ENCODE measurements around the gene KIF20B.

Gene KIF20B, protein sequence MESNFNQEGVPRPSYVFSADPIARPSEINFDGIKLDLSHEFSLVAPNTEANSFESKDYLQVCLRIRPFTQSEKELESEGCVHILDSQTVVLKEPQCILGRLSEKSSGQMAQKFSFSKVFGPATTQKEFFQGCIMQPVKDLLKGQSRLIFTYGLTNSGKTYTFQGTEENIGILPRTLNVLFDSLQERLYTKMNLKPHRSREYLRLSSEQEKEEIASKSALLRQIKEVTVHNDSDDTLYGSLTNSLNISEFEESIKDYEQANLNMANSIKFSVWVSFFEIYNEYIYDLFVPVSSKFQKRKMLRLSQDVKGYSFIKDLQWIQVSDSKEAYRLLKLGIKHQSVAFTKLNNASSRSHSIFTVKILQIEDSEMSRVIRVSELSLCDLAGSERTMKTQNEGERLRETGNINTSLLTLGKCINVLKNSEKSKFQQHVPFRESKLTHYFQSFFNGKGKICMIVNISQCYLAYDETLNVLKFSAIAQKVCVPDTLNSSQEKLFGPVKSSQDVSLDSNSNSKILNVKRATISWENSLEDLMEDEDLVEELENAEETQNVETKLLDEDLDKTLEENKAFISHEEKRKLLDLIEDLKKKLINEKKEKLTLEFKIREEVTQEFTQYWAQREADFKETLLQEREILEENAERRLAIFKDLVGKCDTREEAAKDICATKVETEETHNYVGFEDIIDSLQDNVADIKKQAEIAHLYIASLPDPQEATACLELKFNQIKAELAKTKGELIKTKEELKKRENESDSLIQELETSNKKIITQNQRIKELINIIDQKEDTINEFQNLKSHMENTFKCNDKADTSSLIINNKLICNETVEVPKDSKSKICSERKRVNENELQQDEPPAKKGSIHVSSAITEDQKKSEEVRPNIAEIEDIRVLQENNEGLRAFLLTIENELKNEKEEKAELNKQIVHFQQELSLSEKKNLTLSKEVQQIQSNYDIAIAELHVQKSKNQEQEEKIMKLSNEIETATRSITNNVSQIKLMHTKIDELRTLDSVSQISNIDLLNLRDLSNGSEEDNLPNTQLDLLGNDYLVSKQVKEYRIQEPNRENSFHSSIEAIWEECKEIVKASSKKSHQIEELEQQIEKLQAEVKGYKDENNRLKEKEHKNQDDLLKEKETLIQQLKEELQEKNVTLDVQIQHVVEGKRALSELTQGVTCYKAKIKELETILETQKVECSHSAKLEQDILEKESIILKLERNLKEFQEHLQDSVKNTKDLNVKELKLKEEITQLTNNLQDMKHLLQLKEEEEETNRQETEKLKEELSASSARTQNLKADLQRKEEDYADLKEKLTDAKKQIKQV (N-terminal part only)

GRCh38 chr10:89701242-89702120 is at the start of gene KIF20B:
Gene KIF20B, plus strand, starts transcription at chr10:89701590. Its CDS starts 3,705 bp downstream, at chr10:89705295.
- peak; percentile 78 for DNase-seq

- DNase-seq = no peak
Measured at GRCh38 chr10:89651916-89652573, 49.3 kb upstream of the KIF20B start.

DNA sequence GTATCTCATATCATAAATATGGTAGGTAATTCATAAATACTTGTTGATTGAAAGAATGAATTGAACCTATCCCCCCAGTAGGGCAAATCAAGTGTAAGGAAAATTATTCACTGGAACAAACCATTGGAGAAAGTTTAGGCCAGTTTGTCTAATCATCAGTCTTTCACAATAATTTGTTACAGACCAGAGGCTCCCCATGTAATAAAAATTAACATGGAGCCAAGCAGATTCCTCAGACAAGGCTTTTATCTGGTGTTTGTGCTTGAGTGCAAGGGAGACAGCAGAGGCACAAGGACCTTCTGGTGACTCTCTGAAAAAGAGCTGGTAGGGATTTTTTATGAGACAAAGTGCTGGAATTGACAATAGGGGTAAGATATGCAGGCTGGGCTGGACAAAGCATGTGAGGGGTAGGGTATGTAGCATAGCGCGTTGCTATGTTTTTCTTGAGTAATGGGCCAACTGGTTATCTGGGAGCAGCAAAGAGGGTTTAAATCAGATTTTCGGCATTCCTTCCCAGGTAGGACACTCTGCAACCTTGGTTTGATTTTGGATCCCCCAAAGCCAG is 48.5 kb upstream of the KIF20B start:
- DNase-seq = no peak

- no peak for DNase-seq
Measured at GRCh38 chr10:89653410-89653869, 48.0 kb upstream of the KIF20B start.

DNA sequence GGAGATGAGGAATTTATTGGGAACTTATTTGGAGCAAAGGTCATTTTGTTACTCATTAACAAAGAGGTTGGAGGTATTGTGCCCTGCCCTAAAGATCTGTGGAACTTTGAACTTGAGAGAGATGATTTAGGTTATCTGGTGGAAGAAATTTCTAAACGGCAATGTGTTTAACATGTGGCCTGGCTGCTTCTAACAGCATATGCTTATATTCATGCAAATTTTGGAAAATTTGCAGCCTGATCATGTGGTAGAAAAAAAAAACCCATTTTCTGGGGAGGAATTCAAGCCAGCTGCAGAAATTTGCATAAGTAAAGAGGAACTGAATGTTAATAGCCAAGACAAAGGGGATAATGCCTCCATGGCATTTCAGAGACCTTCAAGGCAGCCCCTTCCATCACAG is 45.7 kb upstream of the KIF20B start:
- DNase-seq = no peak

GRCh38 chr10:89657302-89657701 is 44.1 kb upstream of the KIF20B start:
- no peak for DNase-seq

GRCh38 chr10:89659143-89660131 is 42.0 kb upstream of the KIF20B start:
- no peak for DNase-seq

DNA sequence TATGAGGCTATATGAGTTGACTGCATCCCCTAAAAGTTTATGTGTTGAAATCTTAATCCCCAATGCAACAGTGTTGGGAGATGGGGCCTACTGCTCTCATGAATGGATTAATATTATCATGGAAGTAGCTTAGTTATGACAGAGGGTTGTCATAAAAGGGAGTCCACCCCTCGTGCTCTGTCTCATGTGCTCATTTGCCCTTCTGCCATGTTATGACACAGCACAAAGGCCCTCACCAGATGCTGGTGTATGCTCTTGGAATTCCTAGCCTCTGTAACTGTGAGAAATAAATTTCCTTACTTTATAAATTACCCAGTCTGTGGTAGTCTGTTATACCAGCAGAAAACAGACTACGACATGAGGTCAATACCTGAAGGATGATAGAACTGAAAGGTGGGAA is 38.8 kb upstream of the KIF20B start:
- no peak for DNase-seq

DNA sequence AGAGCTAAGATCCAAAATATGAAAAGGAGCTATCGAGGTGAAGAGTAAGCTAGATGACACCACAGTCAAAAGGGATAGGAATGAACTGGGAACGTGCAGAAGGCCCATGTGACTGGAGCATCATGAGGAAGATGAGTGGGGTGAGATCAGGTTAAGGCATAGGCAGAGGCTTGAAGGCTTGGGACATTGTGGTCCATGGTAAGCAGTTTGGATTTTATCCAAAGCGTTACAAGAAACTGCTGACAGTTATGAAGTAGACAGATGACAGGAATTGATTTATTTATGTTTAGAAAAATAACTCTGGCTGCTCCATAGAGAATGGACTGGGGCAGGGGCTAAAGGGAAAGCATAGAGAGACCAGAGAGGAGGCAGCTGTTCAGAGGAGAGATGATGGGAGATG is 38.2 kb upstream of the KIF20B start:
- DNase-seq = no peak

DNA sequence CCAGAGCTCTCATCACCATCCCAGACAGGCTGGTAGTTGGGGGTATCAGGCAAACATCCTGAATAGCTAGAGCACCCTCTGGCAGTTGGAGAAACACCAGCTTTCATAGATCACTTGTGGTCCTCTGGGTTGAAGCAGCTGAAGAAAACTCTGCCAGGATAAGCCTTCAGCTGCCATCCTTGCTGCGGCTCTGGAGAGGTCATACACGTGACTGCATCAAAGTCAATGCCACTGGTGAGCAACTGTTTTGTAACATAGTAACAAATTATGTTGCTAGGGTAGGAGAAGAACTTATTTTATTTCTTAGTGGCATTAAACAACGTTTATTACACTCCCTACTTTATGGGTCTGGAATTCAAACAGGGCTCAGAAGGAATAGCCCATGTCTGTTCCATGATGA is 37.2 kb upstream of the KIF20B start:
- DNase-seq = no peak

- no peak for DNase-seq
Measured at GRCh38 chr10:89665302-89665701, 36.1 kb upstream of the KIF20B start.

DNA sequence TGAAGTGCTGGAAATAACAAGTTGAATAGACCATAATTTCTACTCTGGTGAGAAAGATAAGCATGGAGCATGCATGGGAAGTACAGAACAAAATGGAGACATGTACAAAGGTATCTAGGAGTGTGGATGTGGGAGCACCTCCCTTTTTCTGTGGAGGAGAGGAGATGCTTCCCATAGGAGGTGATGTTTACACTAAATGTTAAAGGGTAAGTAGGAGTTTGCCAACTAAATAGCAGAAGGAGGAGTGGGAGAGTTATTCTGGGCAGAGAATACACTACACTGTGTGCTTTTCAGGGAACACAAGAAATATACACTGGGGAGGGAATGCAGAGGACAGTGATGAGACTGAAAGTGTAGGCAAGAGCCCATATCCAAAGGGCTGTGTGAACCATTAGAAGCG is 35.3 kb upstream of the KIF20B start:
- no peak for DNase-seq

GRCh38 chr10:89668386-89669071 is 32.9 kb upstream of the KIF20B start:
- DNase-seq = no peak

DNA sequence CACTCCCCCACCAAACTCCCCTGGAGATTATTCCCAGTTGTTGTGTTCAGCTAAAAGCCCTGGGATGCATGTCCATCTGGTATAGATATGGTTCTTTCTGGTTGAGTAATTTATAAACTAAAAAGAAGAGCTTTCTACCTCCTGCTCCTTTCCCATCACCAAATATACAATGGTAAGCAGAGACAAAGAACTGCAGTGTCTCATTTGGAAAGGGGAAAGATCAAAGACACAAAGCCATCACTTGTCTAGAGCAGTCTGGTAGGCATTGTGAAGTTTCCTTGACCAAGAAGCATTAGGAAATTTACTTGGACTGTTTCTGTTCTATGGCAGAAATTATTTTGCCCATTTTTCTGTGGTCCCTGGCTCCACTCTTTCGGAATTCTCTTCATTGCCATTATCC is 31.4 kb upstream of the KIF20B start:
- DNase-seq = no peak

- no peak for DNase-seq
Measured at GRCh38 chr10:89670926-89671325, 30.5 kb upstream of the KIF20B start.

DNA sequence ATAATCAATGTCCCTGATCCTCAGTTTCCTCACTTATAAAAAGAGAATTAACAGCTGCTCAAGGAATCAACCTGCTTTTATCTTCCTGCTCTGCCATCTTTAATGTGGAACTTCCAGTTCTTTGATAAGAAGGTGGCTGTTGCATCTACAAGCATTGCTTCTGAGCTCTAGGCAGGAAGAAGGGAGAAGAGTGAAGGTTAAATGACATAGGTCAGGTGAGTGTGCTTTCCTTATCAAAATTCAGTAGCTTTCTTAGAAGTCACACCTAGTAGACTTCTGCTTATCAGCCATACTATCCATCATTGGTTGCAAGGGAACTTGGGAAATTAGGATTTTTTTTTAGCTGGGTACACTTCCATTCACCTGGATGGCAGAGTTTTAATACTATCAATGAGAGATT is 24.0 kb upstream of the KIF20B start:
- no peak for DNase-seq

DNA sequence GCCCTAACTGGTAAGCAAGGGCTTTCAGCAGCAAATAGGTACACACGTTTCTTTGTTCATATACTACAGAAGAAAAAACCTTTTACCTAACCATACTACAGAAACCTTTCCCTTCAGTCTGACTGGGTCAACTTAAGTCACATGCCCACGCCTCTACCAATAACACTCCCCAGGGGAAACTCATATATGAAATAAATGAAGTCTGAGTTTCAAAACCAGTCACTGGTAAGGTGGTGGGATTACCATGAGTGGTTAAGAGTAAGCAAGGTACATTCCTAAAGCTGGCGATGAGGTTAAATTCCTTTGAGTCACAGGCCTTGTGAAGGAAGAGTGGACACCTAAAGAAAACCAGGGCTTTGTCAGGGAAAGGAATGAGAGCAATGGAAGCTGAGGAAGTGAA is 21.4 kb upstream of the KIF20B start:
- no peak for DNase-seq

DNA sequence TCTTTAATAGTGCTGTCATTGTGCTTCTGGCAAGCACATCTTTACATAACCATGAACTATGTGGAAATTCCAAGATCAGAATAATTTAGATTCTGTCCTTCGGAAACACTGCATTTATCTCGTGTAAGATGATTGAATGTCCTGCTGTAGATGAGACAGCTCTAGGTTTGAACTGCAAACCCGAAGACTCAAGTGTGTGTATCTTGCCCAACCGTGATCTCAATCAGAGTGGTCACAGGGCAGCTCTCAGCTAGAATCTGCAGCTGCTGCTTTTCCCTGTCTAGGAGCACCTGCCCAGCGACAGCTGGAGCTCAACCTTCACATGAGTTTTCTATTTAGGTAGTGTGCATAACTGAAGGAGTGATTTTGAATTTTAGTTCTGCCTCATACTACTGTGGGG is 17.5 kb upstream of the KIF20B start:
- DNase-seq = no peak

DNA sequence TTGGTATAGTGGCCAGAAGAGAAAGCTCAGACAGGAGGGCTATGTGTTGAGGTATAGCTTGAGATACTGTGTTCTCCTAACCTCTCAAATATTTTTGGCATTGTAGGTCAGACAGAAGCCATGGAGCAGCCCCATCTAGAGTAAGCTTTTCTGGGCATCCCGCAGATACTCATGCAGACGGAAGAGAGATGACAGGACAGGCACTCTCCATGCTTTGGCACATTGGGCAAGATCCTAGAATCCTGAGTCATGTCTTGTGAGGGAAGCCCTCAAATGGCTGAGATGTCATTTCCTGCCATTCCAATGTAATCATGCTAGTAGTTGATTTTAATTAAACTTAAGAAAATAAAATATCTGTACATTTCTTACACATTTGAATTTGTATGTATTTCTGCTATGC is 16.8 kb upstream of the KIF20B start:
- no peak for DNase-seq

All from SIG-M5 (cell line).